Natural killer cell treated with Interleukin-12 subunit alpha and Interleukin-12 subunit beta and Interleukin-15 and Interleukin-18, amount 100 ng/mL, for 72 hours (primary cell): ENCODE data around the gene CDK7. TPM values are rescaled to one million over a fixed set of nuclear protein-coding genes. Genes with fewer than 3 reads are reported as not detected.

Experiments used
- ATAC-seq, 2 donors: fragments of 150-1000 bp; cut with Tn5 transposase in 1 of 2; sonication (Bioruptor Pico), chemical (Tn5 transposase) in 1 of 2; 2 replicates each; pipeline ENCODE4 v1.10.0; 2021
- DNase-seq: peaks from one replicate; pipeline ENCODE4 v3.0.0; 2022; ENCODE audit warnings: low spot score
- H3K27ac Mint-ChIP-seq, 2 donors: 1 replicate in 1 of 2; 2 replicates in 1 of 2; pipeline ENCODE4 v1.8.0; 2022; ENCODE audit warnings: mixed read lengths in 2 of 2, mild to moderate bottlenecking in 1 of 2, moderate library complexity in 1 of 2
- H3K27me3 Mint-ChIP-seq, 2 donors: 1 replicate in 1 of 2; 2 replicates in 1 of 2; pipeline ENCODE4 v1.8.0; 2022; ENCODE audit warnings: mixed read lengths in 2 of 2
- H3K36me3 Mint-ChIP-seq: one replicate; pipeline ENCODE4 v1.8.0; 2022; ENCODE audit warnings: mixed read lengths
- H3K4me1 Mint-ChIP-seq, 2 donors: 1 replicate in 1 of 2; 2 replicates in 1 of 2; pipeline ENCODE4 v1.8.0; 2022; ENCODE audit warnings: low read depth in 2 of 2, mixed read lengths in 2 of 2, mild to moderate bottlenecking in 1 of 2
- H3K4me3 Mint-ChIP-seq: one replicate; pipeline ENCODE4 v1.8.0; 2022; ENCODE audit warnings: mixed read lengths
- H3K9me3 Mint-ChIP-seq: 2 replicates; pipeline ENCODE4 v1.8.0; 2022; ENCODE audit warnings: mixed read lengths
- total RNA-seq, 2 donors: library from RNA; stranded (reverse); gene quantifications; one replicate each; pipeline ENCODE4 v1.2.3, GENCODE V29; 2022

The CDK7 gene
- total RNA-seq, 2 donors from 2014 or later, result 37.9 to 57.5 TPM

DNA sequence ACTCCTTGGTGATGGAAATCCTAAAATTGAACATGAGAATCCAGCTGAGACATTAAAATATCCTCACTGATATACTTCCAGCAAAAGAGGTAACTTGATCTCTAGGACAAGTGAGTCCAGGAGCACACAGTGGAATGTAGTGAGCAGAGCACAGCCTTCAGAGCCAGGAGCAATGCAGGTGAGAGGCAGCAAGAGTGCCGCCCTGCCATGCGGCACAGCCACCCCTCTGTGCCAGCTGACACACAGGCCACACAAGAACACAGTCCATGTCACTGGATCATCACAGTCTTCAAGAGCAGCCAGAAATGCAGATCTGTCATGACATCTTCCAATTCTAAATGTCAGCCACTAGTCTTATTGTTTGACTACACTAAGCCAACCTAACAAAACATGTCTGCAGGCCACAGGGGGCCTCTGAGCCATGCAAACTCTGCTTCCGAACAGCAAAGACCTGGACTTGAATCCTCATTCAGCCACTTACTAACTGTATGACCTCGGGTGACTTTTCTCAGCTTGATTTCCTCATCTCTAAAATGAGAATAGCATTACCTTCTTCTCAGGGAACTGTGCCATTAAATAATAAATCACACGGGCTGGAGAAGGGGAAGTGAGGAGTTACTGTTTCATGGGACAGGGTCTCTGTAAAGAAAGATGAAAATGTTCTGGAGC lies 50.9 kb downstream of the CDK7 start:
- H3K4me3 Mint-ChIP-seq, result no peak overlapping the region
- no peaks in the 10 kb centered on the region for H3K9me3 Mint-ChIP-seq
- peaks cover 6% of the 10 kb centered on the region for H3K36me3 Mint-ChIP-seq
- H3K27me3 Mint-ChIP-seq, result no peaks in the 10 kb centered on the region
- H3K4me1 Mint-ChIP-seq, result no peaks in the 10 kb centered on the region
- no peak overlapping the region for H3K27ac Mint-ChIP-seq
- ATAC-seq (no peak), DNase-seq (no peak)

DNA sequence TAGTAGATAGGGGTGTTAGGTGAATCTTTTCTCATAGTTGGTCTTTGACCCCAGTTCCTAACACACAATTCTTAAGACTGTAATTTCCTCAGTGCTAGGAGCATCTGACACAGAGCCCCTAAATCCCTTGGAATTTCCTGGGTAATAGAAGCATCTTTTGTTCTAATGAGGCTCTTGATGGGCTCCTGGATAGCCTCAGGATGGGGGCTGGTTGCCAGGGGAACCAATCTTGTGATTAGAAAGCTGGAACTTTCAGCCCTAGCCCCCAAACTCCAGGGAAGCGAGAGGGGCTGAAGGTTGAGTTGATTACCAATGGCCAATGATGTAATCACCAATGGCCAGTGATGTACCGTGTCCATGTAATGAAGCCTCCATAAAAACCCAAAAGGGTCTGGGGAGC lies 53.4 kb downstream of the CDK7 start:
- DNase-seq, result no peak
- H3K4me3 Mint-ChIP-seq, result no peak overlapping the region
- H3K27ac Mint-ChIP-seq, result no peak overlapping the region
- no peaks in the 10 kb centered on the region for H3K27me3 Mint-ChIP-seq
- no peak for ATAC-seq
- H3K36me3 Mint-ChIP-seq, result peaks cover 6% of the 10 kb centered on the region
- no peaks in the 10 kb centered on the region for H3K4me1 Mint-ChIP-seq
- no peaks in the 10 kb centered on the region for H3K9me3 Mint-ChIP-seq

DNA sequence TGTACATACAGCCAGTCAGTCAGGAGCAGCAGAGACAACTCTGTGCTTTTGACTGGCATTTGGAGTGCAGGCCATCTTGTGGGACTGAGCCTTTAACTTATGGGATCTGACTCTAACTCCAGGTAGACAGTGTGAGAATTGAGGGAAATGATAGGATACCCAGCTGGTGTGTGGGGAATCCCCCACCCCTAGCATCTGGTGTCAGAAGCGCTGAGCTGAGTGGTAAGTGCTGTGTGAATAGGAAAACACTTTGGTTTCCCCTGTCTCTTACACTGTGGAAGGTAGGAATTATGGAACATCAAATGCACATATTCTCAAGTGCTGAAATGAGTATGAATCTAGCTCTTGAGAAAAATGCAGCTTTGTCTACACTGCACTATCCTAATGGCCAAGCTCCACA lies 54.0 kb downstream of the CDK7 start:
- DNase-seq, result no peak
- no peak for ATAC-seq
- Mint-ChIP-seq H3K27ac (no peak overlapping the region), H3K27me3 (no peaks in the 10 kb centered on the region), H3K9me3 (no peaks in the 10 kb centered on the region), H3K4me1 (no peaks in the 10 kb centered on the region), H3K4me3 (no peak overlapping the region), H3K36me3 (peaks cover 6% of the 10 kb centered on the region)

DNA sequence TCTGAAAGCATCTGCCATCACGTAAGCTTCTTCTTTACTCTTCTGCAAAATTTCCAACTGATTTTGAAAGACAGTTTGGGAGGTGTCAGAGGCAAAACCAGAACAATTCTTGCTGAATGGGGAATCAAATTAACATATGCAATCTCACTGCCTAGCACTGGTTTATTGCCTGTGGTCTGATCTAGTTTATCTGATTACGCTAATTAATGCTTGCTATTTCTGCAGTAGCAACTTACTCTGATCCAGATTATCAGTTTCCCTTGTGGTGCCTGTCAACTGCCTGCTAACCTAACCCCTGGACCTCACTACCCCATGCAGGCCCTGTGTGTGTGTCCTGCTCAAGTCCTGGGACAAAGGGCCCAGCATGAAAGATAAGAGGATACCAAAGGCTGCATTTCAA lies 57.6 kb downstream of the CDK7 start:
- Mint-ChIP-seq H3K9me3 (no peaks in the 10 kb centered on the region), H3K27ac (no peak overlapping the region), H3K36me3 (peaks cover 8% of the 10 kb centered on the region), H3K4me3 (no peak overlapping the region), H3K4me1 (peaks cover 0 to 10% of the 10 kb centered on the region in 2 donors), H3K27me3 (no peaks in the 10 kb centered on the region)
- no peak for ATAC-seq
- DNase-seq, result no peak

DNA sequence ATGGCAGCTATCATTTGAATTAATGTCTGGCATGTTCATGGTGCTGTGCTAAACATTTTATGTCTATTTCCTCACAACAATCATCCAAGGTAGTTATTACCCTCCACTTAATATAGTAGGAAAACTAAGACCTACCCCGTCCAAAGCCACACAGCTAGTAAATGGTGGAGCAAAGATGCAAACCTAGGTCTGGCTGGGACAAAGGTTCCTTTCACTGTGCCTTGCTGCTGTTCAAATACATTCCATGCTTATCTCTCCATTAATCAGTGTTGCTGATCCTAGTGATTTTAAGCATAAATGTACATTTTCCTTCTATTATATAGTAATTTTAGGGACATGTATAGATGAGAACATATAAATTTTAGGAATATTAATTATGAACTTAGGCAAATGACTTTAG lies 59.2 kb downstream of the CDK7 start:
- no peak overlapping the region for H3K27ac Mint-ChIP-seq
- no peak overlapping the region for H3K4me3 Mint-ChIP-seq
- H3K36me3 Mint-ChIP-seq, result peaks cover 8% of the 10 kb centered on the region
- ATAC-seq, result no peak
- DNase-seq, result no peak
- no peaks in the 10 kb centered on the region for H3K9me3 Mint-ChIP-seq
- peaks cover 0 to 10% of the 10 kb centered on the region in 2 donors for H3K4me1 Mint-ChIP-seq
- no peaks in the 10 kb centered on the region for H3K27me3 Mint-ChIP-seq

DNA sequence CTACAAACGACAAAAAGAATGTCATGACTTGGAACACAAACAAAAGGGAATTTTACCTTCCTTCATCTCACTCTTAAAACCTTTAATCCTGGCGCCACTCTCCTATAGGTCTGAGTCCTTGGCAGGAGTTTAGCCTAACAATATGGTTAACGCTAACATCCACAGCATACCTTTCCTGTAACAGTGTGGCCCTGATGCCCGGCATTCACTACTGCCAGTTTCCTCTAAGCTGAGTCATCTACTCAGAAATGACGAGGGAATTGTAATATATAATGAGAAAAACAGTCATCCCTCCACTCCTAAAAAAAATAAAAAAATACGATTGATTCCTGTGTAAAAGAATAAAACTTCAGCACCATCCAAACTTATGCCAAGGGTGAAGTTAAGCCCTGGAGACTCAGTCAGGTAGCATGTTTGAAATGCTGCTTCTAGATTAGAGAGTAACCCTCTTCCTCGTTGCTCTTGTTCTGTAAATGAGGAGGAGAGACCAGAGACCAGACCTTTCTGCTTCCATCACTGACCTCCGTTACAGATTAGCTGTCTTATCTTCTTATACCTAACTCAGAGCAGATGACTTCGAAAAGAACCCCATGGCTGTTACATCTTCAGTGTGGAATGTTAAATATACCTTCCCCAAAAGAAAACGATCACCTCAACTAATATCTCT lies 60.5 kb downstream of the CDK7 start:
- Mint-ChIP-seq H3K4me1 (peaks cover 0 to 15% of the 10 kb centered on the region in 2 donors), H3K27me3 (no peaks in the 10 kb centered on the region), H3K4me3 (peak overlapping the region; percentile 70), H3K9me3 (no peaks in the 10 kb centered on the region), H3K36me3 (peaks cover 8% of the 10 kb centered on the region), H3K27ac (peak overlapping the region in 1 of 2 donors; percentile 83)
- DNase-seq (no peak), ATAC-seq (peak in 1 of 2 donors; percentile 82)

DNA sequence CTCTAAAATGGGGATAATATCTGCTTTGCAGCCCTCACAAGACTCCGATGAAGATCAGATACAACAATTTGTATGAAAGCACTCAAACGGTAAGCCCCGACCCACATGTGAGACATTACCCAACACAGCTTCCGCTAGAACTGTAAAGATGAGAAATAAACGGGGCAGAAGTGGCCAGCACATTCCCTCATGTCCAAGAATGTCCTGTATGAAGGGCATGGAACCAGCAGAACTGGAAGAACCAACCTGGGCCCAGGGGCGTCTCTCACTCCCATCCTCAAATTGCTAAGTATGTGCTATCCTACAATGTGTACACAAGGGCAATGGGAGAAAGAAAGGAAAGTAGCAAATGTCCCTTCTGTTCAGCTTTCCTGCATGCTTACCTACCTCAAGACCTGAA lies 64.9 kb downstream of the CDK7 start:
- DNase-seq (no peak), ATAC-seq (no peak)
- peaks cover 0 to 21% of the 10 kb centered on the region in 2 donors for H3K4me1 Mint-ChIP-seq
- H3K9me3 Mint-ChIP-seq, result no peaks in the 10 kb centered on the region
- no peak overlapping the region for H3K27ac Mint-ChIP-seq
- no peak overlapping the region for H3K4me3 Mint-ChIP-seq
- H3K27me3 Mint-ChIP-seq, result no peaks in the 10 kb centered on the region
- H3K36me3 Mint-ChIP-seq, result peaks cover 8% of the 10 kb centered on the region

DNA sequence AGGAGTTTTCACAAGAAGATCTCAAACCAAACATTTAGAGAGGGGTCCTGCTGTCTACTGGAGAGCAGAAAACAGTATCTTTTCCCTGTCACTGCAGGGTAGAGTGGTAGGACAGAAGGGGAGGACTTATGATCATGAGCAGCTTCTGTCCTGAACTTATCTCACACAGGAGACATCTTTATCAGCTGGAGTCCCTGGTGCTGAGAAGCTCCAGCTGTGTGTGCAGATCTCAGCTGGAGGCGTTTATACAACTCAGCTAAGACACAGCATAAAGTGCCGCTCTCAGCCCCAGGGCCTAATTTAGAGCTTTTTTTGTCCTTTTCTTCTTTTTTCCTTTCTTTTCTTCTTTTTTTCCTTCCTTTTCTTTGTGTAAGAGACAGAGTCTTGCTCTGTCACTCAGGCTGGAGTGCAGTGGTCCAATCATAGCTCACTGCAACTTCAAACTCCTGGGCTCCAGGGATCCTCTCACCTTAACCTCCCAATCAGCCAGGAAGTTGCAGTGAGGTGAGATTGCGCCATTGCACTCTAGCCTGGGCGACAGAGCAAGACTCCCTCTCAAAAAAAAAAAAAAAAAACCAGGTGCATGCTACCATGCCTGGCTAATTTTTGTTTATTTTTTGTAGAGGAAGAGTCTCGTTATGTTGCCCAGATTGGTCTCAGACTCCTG lies 66.0 kb downstream of the CDK7 start:
- ATAC-seq (no peak), DNase-seq (no peak)
- H3K36me3 Mint-ChIP-seq, result no peaks in the 10 kb centered on the region

DNA sequence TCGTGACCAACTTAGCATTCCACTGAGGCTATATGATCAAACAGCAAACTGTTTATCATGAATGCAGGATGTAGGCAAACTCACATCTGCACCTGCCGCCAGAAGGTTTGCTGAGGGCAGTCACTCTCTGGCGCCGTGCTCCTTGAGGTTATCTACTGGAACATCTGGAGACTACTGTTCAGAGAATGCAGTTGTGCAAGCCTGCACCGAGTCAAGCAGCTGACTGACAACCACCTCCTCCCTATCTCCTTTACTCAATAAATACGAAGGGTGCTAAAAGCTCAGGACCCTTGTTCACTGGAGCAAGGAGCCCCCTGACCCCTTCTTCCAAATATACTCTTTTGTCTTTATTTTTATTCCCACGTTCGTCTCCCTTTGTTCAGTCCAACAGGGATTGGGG lies 70.8 kb downstream of the CDK7 start:
- no peak for ATAC-seq
- peaks cover 17% of the 10 kb centered on the region for H3K36me3 Mint-ChIP-seq

More for the DNA sequence above, 66.0 kb downstream of the CDK7 start:
- no peak overlapping the region for H3K4me3 Mint-ChIP-seq
- H3K4me1 Mint-ChIP-seq, result peaks cover 0 to 11% of the 10 kb centered on the region in 2 donors
- no peaks in the 10 kb centered on the region for H3K27me3 Mint-ChIP-seq
- no peak overlapping the region for H3K27ac Mint-ChIP-seq
- no peaks in the 10 kb centered on the region for H3K9me3 Mint-ChIP-seq

DNA sequence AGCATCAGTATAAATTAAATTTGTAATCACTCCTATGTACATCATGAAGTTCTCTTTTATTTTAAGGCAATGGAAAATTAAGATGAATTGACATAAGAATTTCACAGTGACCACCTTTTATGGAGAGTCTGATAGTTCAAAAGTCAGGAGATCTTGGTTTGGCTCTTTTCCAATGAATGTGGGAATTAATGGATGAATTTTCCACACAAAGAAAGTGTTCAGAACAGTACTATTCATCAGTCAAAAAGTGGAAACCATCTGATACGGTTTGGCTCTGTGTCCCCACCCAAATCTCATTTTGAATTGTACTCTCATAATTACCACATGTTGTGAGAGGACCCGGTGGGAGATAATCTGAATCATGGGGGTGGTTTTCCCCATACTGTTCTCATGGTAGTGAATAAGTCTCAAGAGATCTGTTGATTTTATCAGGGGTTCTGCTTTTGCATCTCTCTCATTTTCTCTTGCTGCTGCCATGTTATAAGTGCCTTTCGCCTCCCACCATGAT lies 73.4 kb downstream of the CDK7 start:
- Mint-ChIP-seq H3K4me3 (no peak overlapping the region), H3K27ac (no peak overlapping the region), H3K4me1 (peaks cover 0 to 14% of the 10 kb centered on the region in 2 donors), H3K9me3 (no peaks in the 10 kb centered on the region), H3K36me3 (peaks cover 24% of the 10 kb centered on the region), H3K27me3 (no peaks in the 10 kb centered on the region)
- DNase-seq, result no peak
- ATAC-seq, result no peak

More for the DNA sequence above, 70.8 kb downstream of the CDK7 start:
- Mint-ChIP-seq H3K9me3 (no peaks in the 10 kb centered on the region), H3K4me1 (peaks cover 0 to 12% of the 10 kb centered on the region in 2 donors), H3K4me3 (no peak overlapping the region), H3K27ac (no peak overlapping the region), H3K27me3 (no peaks in the 10 kb centered on the region)
- DNase-seq, result no peak

DNA sequence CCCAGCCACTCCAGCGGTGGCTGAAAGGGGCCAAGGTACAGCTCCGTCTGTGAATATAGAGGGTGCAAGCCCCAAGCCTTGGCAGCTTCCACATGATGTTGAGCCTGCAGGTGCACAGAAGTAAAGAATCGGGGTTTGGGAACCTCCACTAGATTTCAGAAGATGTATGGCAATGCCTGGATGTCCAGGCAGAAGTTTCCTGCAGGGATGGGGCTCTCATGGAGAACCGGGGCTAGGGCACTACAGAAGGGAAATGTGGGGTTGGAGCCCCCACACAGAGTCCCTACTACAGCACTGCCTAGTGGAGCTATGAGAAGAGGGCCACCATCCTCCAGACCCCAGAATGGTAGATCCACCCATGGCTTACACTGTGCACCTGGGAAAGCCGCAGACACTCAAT lies 74.7 kb downstream of the CDK7 start:
- no peak overlapping the region for H3K4me3 Mint-ChIP-seq
- ATAC-seq, result no peak
- H3K27me3 Mint-ChIP-seq, result no peaks in the 10 kb centered on the region
- H3K9me3 Mint-ChIP-seq, result no peaks in the 10 kb centered on the region
- no peak for DNase-seq
- no peak overlapping the region for H3K27ac Mint-ChIP-seq
- peaks cover 0 to 14% of the 10 kb centered on the region in 2 donors for H3K4me1 Mint-ChIP-seq
- H3K36me3 Mint-ChIP-seq, result peaks cover 24% of the 10 kb centered on the region

DNA sequence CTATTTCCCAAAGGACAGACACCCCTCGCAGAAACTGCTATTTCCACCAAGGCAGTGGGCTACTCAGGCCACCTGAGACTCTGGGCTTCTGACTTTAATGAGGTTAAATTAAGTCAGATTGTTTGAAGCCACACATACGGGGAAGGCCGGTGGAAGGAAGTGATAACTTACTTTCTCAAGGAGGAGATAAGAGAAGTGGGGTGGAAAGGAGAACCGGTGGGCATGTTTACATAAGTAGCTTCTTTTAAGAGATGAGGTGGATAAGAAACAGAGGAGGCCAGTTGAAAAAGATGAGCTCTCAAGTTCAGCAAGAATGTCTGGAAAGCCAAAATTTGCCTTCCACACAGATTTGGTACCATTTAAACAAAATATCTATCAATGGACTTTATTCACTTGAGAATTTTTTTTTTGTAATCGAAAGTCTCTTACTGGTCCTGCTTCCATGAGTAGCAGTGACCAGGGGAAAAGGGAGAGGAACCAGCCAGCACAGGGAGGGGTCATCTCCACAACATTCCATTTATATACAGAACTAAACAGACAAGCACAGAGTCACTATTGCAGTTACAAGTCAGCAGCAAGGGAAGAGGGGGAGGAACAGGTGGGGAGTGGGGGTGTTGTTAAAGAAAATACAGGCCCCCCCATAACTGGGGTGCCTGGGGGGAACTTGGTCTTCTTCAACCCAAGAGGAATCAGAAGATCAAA lies 77.9 kb downstream of the CDK7 start:
- Mint-ChIP-seq H3K4me3 (no peak overlapping the region), H3K27ac (no peak overlapping the region), H3K9me3 (no peaks in the 10 kb centered on the region), H3K36me3 (peaks cover 24% of the 10 kb centered on the region), H3K4me1 (peaks cover 0 to 14% of the 10 kb centered on the region in 2 donors), H3K27me3 (no peaks in the 10 kb centered on the region)
- no peak for DNase-seq
- no peak for ATAC-seq

DNA sequence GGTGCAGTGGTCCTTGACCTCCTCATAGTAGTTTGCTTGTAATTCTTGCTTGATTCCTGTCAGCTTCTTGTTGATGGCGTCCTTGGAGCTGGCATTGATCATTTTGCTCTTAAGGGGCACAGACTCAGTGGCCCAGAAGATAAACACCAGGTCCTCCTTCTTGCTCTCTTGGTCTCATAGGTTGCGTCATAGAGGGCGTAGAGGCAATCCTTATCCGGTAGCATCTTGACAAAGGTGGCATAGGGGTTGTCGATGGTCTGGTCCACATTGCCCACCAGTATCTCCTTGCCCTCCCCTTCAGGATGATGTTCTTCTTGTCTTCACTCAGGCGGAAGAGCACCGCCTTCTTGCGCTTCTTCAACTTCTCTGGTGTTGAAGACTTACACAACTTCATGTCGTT lies 78.7 kb downstream of the CDK7 start:
- Mint-ChIP-seq H3K9me3 (no peaks in the 10 kb centered on the region), H3K4me1 (peaks cover 0 to 8% of the 10 kb centered on the region in 2 donors), H3K4me3 (no peak overlapping the region), H3K36me3 (peaks cover 18% of the 10 kb centered on the region), H3K27ac (no peak overlapping the region), H3K27me3 (no peaks in the 10 kb centered on the region)
- DNase-seq, result no peak
- no peak for ATAC-seq
